ENCODE data around the gene KLHDC4.

DNA sequence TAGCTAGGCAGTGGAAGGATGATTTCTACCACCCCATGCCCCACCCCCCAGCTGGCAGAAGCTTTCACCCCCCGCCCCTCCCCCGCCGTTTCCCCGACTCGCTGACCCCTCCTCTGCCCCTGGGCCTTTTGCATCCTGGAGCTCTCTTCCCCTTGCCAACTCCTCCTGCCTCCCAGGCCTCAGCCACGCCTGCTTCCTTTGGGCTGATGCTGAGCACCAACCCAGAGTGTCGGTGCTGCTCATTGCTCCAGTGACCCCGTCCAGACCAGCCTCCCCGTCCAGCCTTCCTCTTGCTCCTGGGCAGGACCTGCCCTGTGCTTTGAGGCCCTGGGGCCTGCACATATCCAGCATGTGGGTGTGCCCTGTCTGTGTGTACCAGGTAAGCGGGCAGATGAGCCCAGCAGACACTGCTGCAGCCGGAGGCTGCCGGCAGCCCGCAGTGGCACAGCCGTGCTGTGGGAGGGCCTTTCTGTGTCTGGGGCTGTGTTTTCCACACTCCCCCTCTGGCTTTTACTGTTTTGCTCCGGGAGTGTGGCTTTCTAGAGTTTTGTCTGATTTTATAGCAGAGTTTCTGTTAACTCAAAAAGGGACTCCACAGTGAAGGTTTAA lies 90.6 kb downstream of the KLHDC4 start:
- TF ChIP-seq, protein P1, sequence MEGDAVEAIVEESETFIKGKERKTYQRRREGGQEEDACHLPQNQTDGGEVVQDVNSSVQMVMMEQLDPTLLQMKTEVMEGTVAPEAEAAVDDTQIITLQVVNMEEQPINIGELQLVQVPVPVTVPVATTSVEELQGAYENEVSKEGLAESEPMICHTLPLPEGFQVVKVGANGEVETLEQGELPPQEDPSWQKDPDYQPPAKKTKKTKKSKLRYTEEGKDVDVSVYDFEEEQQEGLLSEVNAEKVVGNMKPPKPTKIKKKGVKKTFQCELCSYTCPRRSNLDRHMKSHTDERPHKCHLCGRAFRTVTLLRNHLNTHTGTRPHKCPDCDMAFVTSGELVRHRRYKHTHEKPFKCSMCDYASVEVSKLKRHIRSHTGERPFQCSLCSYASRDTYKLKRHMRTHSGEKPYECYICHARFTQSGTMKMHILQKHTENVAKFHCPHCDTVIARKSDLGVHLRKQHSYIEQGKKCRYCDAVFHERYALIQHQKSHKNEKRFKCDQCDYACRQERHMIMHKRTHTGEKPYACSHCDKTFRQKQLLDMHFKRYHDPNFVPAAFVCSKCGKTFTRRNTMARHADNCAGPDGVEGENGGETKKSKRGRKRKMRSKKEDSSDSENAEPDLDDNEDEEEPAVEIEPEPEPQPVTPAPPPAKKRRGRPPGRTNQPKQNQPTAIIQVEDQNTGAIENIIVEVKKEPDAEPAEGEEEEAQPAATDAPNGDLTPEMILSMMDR (conservative IDR thresholded peaks at IDR 0.05; ENCODE audit: low read depth, low read length) = no peak
- TF ChIP-seq EZH2 (IDR thresholded peaks at IDR 0.05; ENCODE audit: low read length, unreplicated experiment) = no peak
- TF ChIP-seq EZH2phosphoT487 (IDR thresholded peaks at IDR 0.05; ENCODE audit: borderline replicate concordance, low read length) = no peak
